ENCODE measurements around the gene CNBP.
"Not testable (repeated sequence)": the region's sequence is repeated elsewhere in the genome, so short reads cannot be mapped to it uniquely, and the experiment has no call there.

Gene CNBP

GRCh38 chr3:129183569-129184395 lies at the start of gene CNBP:
Gene CNBP, minus strand, starts transcription at chr3:129183896. Its CDS starts 12,139 bp downstream, at chr3:129171757.
- DNase-seq (ENCODE audit: low read depth in 1 of 2, low spot score in 1 of 2) = peak; percentile 88 to 89

- DNase-seq (ENCODE audit: low read depth in 1 of 2, low spot score in 1 of 2) = no peak
Observed at GRCh38 chr3:129231331-129232119, 47.8 kb upstream of the CNBP start.

GRCh38 chr3:129230311-129231019 lies 46.8 kb upstream of the CNBP start:
- no peak for DNase-seq (ENCODE audit: low read depth in 1 of 2, low spot score in 1 of 2)

GRCh38 chr3:129228891-129229585 lies 45.3 kb upstream of the CNBP start:
- DNase-seq (ENCODE audit: low read depth in 1 of 2, low spot score in 1 of 2) = no peak

GRCh38 chr3:129226374-129226773 lies 42.7 kb upstream of the CNBP start:
- no peak for DNase-seq (ENCODE audit: low read depth in 1 of 2, low spot score in 1 of 2)

- no peak for DNase-seq (ENCODE audit: low read depth in 1 of 2, low spot score in 1 of 2)
Observed at GRCh38 chr3:129224984-129225393, 41.3 kb upstream of the CNBP start.

GRCh38 chr3:129224387-129224786 lies 40.7 kb upstream of the CNBP start:
- DNase-seq (ENCODE audit: low read depth in 1 of 2, low spot score in 1 of 2) = not testable (repeated sequence)

- DNase-seq (ENCODE audit: low read depth in 1 of 2, low spot score in 1 of 2) = no peak
Observed at GRCh38 chr3:129218742-129219141, 35.0 kb upstream of the CNBP start.

GRCh38 chr3:129213238-129213637 lies 29.5 kb upstream of the CNBP start:
- no peak for DNase-seq (ENCODE audit: low read depth in 1 of 2, low spot score in 1 of 2)

- DNase-seq (ENCODE audit: low read depth in 1 of 2, low spot score in 1 of 2) = no peak
Observed at GRCh38 chr3:129211772-129212171, 28.1 kb upstream of the CNBP start.

- no peak for DNase-seq (ENCODE audit: low read depth in 1 of 2, low spot score in 1 of 2)
Observed at GRCh38 chr3:129211345-129211744, 27.6 kb upstream of the CNBP start.

GRCh38 chr3:129207479-129207878 lies 23.8 kb upstream of the CNBP start:
- no peak for DNase-seq (ENCODE audit: low read depth in 1 of 2, low spot score in 1 of 2)

GRCh38 chr3:129205109-129205832 lies 21.6 kb upstream of the CNBP start:
- DNase-seq (ENCODE audit: low read depth in 1 of 2, low spot score in 1 of 2) = no peak

- DNase-seq (ENCODE audit: low read depth in 1 of 2, low spot score in 1 of 2) = no peak
Observed at GRCh38 chr3:129204473-129204872, 20.8 kb upstream of the CNBP start.

GRCh38 chr3:129199366-129199765 lies 15.7 kb upstream of the CNBP start:
- DNase-seq (ENCODE audit: low read depth in 1 of 2, low spot score in 1 of 2) = no peak

- DNase-seq (ENCODE audit: low read depth in 1 of 2, low spot score in 1 of 2) = no peak
Observed at GRCh38 chr3:129197321-129197720, 13.6 kb upstream of the CNBP start.

GRCh38 chr3:129196601-129197000 lies 12.9 kb upstream of the CNBP start:
- DNase-seq (ENCODE audit: low read depth in 1 of 2, low spot score in 1 of 2) = no peak

GRCh38 chr3:129195731-129196256 lies 12.1 kb upstream of the CNBP start:
- DNase-seq (ENCODE audit: low read depth in 1 of 2, low spot score in 1 of 2) = no peak

- DNase-seq (ENCODE audit: low read depth in 1 of 2, low spot score in 1 of 2) = not testable (repeated sequence)
Observed at GRCh38 chr3:129189793-129190192, 6.1 kb upstream of the CNBP start.

GRCh38 chr3:129187857-129188256 lies 4.2 kb upstream of the CNBP start:
- no peak for DNase-seq (ENCODE audit: low read depth in 1 of 2, low spot score in 1 of 2)
